Measurements from ENCODE around the gene BIRC5.

DNA sequence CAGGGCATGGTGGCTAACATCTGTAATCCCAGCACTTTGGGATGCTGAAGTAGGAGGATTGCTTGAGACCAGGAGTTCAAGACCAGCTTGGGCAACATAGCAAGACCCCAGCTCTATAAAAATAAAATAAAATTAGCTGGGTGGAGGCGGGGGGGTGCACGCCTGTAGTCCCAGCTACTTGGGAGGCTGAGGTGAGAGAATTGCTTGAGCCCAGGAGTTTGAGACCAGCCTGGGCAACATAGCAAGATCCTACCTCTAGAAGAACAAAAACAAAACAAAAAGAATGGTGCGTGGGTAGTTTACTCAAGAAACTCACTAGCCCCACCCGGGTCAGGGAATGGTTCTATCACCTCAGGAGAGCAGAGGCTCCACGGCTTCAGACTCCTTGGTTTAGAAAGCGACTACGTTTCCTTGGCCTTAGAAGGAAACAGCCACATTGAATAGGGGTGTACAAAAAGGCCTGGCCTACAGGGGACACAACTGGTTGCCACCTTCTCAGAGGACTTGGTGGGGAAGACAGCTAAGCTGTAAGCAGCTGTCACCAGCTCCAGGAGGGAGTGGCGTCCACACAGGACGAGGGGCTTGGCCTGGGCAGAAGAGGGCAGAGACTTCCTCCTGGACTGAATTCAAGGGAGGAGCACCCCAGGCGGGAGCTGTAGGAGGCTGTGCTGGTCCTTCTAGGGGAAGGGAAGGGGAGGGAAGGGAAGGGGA lies 27.9 kb upstream of the BIRC5 start:
- no peak for TF ChIP-seq POLR2A (IDR thresholded peaks at IDR 0.05; ENCODE audit: low read depth, low read length)
- TF ChIP-seq POLR2AphosphoS5 (IDR thresholded peaks at IDR 0.05; ENCODE audit: low read depth, low read length) = no peak
